ENCODE results near the gene DICER1. TPM values are rescaled to one million over a fixed set of nuclear protein-coding genes. Genes with fewer than 3 reads are reported as not detected.
"Not testable (repeated sequence)": the region's sequence is repeated elsewhere in the genome, so short reads cannot be mapped to it uniquely, and the experiment has no call there.

The DICER1 gene
- total RNA-seq, 2 donors from 2014 or later = 25.0 to 29.4 TPM

DNA sequence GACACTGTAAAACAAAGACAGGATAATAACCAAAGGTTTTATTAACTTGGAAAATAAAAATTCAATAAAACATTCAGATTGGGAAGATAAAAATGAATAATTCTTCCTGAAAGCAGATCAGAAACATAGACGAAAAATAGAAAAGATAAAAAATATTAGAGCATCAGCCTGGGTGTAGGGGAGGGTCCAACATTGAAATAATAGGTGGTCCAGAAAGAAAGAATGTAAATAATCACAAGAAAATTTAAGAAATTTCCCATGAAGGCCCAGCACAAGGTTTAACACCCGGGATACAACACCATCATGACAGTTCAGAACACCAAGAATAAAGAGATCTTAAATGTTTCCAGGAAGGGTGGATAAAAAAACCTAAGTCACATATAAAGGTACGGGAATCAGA, 31.1 kb upstream of the DICER1 start:
- intact Hi-C loops (cut with DNase I) = no loop called here
- DNase-seq = no peak
- no peak for ATAC-seq

- DNase-seq = no peak
- peak in 1 of 2 donors; percentile 9 for ATAC-seq
Measured at GRCh38 chr14:95185767-95186392, 28.6 kb upstream of the DICER1 start.

DNA sequence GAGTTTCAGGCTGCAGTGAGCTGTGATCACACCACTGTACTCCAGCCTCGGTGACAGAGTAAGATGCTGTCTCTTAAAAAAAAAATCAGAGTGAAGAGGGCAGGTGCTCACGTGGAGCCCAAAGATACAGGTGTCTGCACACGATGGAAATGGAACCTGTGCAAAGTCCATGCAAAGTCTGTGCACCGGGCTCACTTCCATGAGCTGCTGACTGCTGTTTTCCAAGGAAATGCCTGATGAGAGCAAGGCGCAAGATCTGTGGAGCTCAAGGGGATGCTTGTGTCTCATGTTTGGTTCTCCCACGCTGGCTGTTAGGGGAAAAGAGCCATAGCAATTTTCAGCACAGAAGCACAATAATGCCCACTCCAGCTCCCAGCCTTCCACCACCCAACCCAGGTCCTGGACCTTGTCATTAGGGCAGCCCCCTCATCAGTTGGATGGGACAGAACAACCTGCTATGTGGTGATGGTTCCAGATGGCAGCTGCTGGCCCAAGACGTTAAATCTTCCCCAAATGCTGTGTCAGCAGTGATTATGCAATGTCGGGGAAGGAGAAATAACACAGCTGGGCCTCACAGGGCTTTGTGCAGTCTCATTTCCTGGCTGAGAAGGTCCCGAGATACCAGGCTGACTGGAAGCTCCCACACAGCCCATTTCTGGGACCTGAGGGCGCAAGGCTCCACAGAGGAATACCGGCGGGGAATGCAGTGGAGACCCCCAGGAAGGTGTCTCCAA, 27.9 kb upstream of the DICER1 start:
- intact Hi-C loops (cut with DNase I) = no loop called here
- DNase-seq (peak; percentile 63), ATAC-seq (peak; percentile 74 to 86)

More at GRCh38 chr14:95185767-95186392, 28.6 kb upstream of the DICER1 start:
- intact Hi-C loops (cut with DNase I) = no loop called here

GRCh38 chr14:95184413-95184790, 27.1 kb upstream of the DICER1 start:
- ATAC-seq = peak; percentile 41 to 65
- intact Hi-C loops (cut with DNase I) = no loop called here
- peak; percentile 39 for DNase-seq

- DNase-seq = no peak
- intact Hi-C loops (cut with DNase I) = no loop called here
- ATAC-seq = no peak
Measured at GRCh38 chr14:95183532-95184412, 26.4 kb upstream of the DICER1 start.

- DNase-seq (no peak), ATAC-seq (no peak)
- intact Hi-C loops (cut with DNase I) = no loop called here
Measured at GRCh38 chr14:95183082-95183481, 25.8 kb upstream of the DICER1 start.

- intact Hi-C loops (cut with DNase I) = no loop called here
- no peak for DNase-seq
- no peak for ATAC-seq
Measured at GRCh38 chr14:95182379-95182778, 25.1 kb upstream of the DICER1 start.

DNA sequence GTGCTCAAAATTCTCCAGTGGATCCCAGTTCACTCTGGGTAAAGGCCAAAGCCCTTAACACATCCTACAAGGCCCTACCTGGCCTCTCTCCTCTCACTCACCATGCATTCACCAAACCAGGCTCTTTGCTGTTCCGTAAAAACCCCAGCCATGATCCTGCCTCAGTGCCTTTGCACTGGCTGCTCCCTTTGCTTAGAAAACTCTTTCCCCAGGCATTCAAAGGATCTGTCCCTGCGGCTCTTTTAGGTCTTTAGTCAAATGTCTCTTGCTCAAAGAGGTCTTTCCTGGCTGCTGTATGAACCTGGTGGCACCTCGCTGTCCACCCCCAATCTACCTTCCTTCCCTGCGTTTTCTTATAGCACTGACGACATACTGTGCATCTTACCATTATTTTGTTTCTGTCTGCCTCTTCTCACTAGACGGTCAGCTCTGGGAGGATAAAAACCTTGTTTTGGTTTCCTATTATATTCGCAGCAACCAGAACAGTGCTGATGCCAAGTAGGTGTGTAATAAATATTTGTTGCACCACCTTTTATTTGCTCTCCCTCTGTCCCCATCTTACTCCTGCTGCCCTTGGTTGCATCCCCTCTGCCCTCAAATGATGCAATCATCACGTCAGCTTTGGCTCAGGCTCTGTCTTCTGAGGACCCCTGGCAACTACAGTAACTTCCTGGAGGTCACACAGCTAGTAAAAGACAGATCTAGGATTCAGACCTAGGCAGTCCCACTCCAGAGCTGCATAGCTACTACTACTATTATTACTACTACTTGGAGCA, 23.8 kb upstream of the DICER1 start:
- no peak for DNase-seq
- ATAC-seq = no peak
- intact Hi-C loops (cut with DNase I) = no loop called here

GRCh38 chr14:95175670-95176069, 18.3 kb upstream of the DICER1 start:
- DNase-seq; ATAC-seq; intact Hi-C loops (cut with DNase I): not testable (repeated sequence)

GRCh38 chr14:95174184-95174792, 17.0 kb upstream of the DICER1 start:
- no peak for ATAC-seq
- no peak for DNase-seq
- intact Hi-C loops (cut with DNase I) = no loop called here

GRCh38 chr14:95173518-95173917, 16.2 kb upstream of the DICER1 start:
- intact Hi-C loops (cut with DNase I) = no loop called here
- DNase-seq = no peak
- no peak for ATAC-seq

DNA sequence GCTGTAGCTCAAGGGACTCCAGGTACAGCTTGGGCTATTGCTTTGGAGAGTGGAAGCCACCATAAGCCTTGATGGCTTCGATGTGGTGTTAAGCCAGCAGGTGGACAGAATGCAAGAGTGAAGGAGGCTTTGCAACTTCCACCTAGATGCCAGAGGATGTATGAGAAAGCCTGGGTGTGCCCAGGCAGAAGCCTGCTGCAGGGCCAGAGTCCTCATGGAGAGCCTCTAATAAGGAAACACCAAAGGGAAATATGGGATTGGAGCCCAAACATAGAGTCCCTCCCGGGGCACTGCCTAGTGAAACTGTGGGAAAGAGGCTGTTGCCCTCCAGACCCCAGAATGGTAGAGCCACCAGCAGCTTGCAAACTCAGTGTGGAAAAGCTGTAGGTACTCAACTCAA, 9.8 kb upstream of the DICER1 start:
- ATAC-seq (no peak), DNase-seq (no peak)
- intact Hi-C loops (cut with DNase I) = no loop called here

DNA sequence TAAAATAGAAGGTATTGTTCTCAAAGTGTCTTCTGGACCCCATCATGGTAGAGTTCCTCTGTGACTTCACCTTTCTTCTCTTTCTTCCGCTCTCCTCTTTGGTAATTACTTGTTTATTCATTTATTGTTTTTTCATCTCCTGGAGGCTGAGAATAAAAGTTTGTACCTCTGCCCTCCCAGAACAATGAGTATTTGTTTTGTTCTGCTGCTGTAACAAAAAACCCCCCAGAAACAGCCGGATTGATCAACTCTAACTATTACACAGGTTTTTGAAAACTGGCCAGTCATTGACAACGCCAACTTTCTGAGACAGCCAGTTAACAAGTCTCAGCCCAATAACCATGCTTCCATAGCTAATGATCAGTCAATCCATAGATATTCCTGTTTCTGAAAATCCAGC, 8.2 kb upstream of the DICER1 start:
- DNase-seq (no peak), ATAC-seq (no peak)
- intact Hi-C loops (cut with DNase I) = no loop called here

GRCh38 chr14:95164506-95164905, 7.2 kb upstream of the DICER1 start:
- intact Hi-C loops (cut with DNase I) = no loop called here
- no peak for ATAC-seq
- DNase-seq = no peak

- DNase-seq = no peak
- intact Hi-C loops (cut with DNase I) = no loop called here
- ATAC-seq = no peak
Measured at GRCh38 chr14:95163666-95164065, 6.3 kb upstream of the DICER1 start.

- DNase-seq (no peak), ATAC-seq (no peak)
- intact Hi-C loops (cut with DNase I) = no loop called here
Measured at GRCh38 chr14:95163132-95163531, 5.8 kb upstream of the DICER1 start.

GRCh38 chr14:95162641-95163040, 5.3 kb upstream of the DICER1 start:
- ATAC-seq (no peak), DNase-seq (no peak)
- intact Hi-C loops (cut with DNase I) = no loop called here

GRCh38 chr14:95157048-95157326, 342 bp downstream of the DICER1 start:
- DNase-seq = no peak
- peak; percentile 31 to 59 for ATAC-seq
- intact Hi-C loops (cut with DNase I) = no loop called here
